Upper lobe of left lung (tissue), 6 donors: ENCODE results near the gene TUFM. TPM values are rescaled to one million over a fixed set of nuclear protein-coding genes. Genes with fewer than 3 reads are reported as not detected.

ENCODE experiments used
- ATAC-seq, 2 donors: fragments of 200-7000 bp; cut with Tn5 transposase; one replicate each; pipeline ENCODE4 v1.9.1; 2022; ENCODE audit warnings: mild to moderate bottlenecking in 2 of 2, moderate library complexity in 2 of 2; ENCODE audit not compliant: low FRiP score in 2 of 2
- DNase-seq, 2 donors: peaks; one replicate each; pipeline ENCODE4 v3.0.0-alpha.2; 2019 to 2020
- H3K27ac ChIP-seq, 4 donors: fragments of 200-600 bp; sonication (generic); one replicate each; pipeline ENCODE4 v1.5.1; 2016 to 2019
- H3K27me3 ChIP-seq, 4 donors: fragments of 200-600 bp; sonication (generic); one replicate each; pipeline ENCODE4 v1.5.1; 2017 to 2019
- H3K36me3 ChIP-seq, 4 donors: fragments of 200-600 bp; sonication (generic); one replicate each; pipeline ENCODE4 v1.5.1; 2016 to 2019
- H3K4me1 ChIP-seq, 4 donors: fragments of 200-600 bp; sonication (generic); one replicate each; pipeline ENCODE4 v1.5.1; 2018 to 2019
- H3K4me3 ChIP-seq, 4 donors: fragments of 200-600 bp; sonication (generic); one replicate each; pipeline ENCODE4 v1.5.1; 2017 to 2019; ENCODE audit warnings: mild to moderate bottlenecking in 2 of 4, moderate library complexity in 1 of 4
- H3K9me3 ChIP-seq, 4 donors: fragments of 200-600 bp; sonication (generic); one replicate each; pipeline ENCODE4 v1.5.1; 2018 to 2019
- CTCF ChIP-seq, 6 experiments: fragments of 450-650 bp in 4 of 6; fragments of 200-600 bp in 2 of 6; sonication (generic) in 2 of 6; IDR thresholded peaks; one replicate each; pipeline ENCODE4 v1.5.1; 2016 to 2019; ENCODE audit warnings: antibody characterized with exemption in 6 of 6
- EP300 ChIP-seq, 4 donors: sonication (generic); formaldehyde crosslinking; IDR thresholded peaks; one replicate each; pipeline ENCODE4 v1.5.1; 2017; ENCODE audit warnings: antibody characterized with exemption in 4 of 4, control low read depth in 2 of 4
- POLR2A ChIP-seq, 4 donors: fragments of 450-650 bp; IDR thresholded peaks; one replicate each; pipeline ENCODE4 v1.5.1; 2016 to 2017; ENCODE audit warnings: antibody characterized with exemption in 4 of 4, mild to moderate bottlenecking in 2 of 4
- POLR2AphosphoS5 ChIP-seq, 2 donors: sonication (generic); formaldehyde crosslinking; IDR thresholded peaks; one replicate each; pipeline ENCODE4 v1.5.1; 2017; ENCODE audit warnings: antibody characterized with exemption in 2 of 2
- WGBS, 2 donors: methylation state at CpG; one replicate each; pipeline ENCODE4 v1.1.5; 2017 to 2018; 5-methylcytosine and 5-hydroxymethylcytosine counted together
- total RNA-seq, 6 donors: library from RNA; depleted of rRNA in 4 of 6; stranded (reverse); fragments of >200 nt in 4 of 6; gene quantifications; one replicate each; pipeline versions ENCODE4 v1.1.0 to v1.2.1, GENCODE V29; 2016 to 2021
- donor health status: DM: no; HTN: no; CAD: no; lungs with moderate emphysema.
- donor health status: DM: no; HTN: yes; CAD: no; lungs with severe emphysema.

TUFM gene
- total RNA-seq, 6 donors from 2014 or later: 87.7 to 143 (median 118) TPM

- TF ChIP-seq CTCF (IDR thresholded peaks at IDR 0.05) (no peak), POLR2AphosphoS5 (IDR thresholded peaks at IDR 0.05) (no peak), POLR2A (IDR thresholded peaks at IDR 0.05) (no peak), EP300 (IDR thresholded peaks at IDR 0.05) (no peak)
- H3K36me3 ChIP-seq: peaks cover 18 to 63% (median 52%) of the 10 kb centered on the region in 4 donors
- ATAC-seq: no peak
- no peak overlapping the region for H3K4me3 ChIP-seq
- no peaks in the 10 kb centered on the region for H3K9me3 ChIP-seq
- no peaks in the 10 kb centered on the region for H3K27me3 ChIP-seq
- H3K4me1 ChIP-seq: peaks cover 11 to 37% (median 15%) of the 10 kb centered on the region in 4 donors
- H3K27ac ChIP-seq: no peak overlapping the region
- WGBS, 2 donors: 90 to 91% methylated on average over 13 of the region's 13 CpGs
- DNase-seq: no peak
Measured at GRCh38 chr16:28867241-28867640, 21.1 kb upstream of the TUFM start.

GRCh38 chr16:28866454-28866804 is 20.3 kb upstream of the TUFM start:
- Histone ChIP-seq H3K27ac (no peak overlapping the region), H3K4me1 (peaks cover 11 to 42% (median 15%) of the 10 kb centered on the region in 4 donors), H3K4me3 (no peak overlapping the region), H3K9me3 (no peaks in the 10 kb centered on the region), H3K27me3 (no peaks in the 10 kb centered on the region), H3K36me3 (peaks cover 18 to 55% (median 44%) of the 10 kb centered on the region in 4 donors)
- DNase-seq (no peak), ATAC-seq (no peak)
- TF ChIP-seq POLR2A (IDR thresholded peaks at IDR 0.05) (no peak), EP300 (IDR thresholded peaks at IDR 0.05) (no peak), POLR2AphosphoS5 (IDR thresholded peaks at IDR 0.05) (no peak), CTCF (IDR thresholded peaks at IDR 0.05) (no peak)
- 87 to 88% methylated on average over 12 to 17 of the region's 17 CpGs for WGBS, 2 donors

GRCh38 chr16:28865722-28866453 is 19.7 kb upstream of the TUFM start:
- no peak for TF ChIP-seq CTCF (IDR thresholded peaks at IDR 0.05)
- no peak for TF ChIP-seq EP300 (IDR thresholded peaks at IDR 0.05)
- TF ChIP-seq POLR2AphosphoS5 (IDR thresholded peaks at IDR 0.05): no peak
- no peak for TF ChIP-seq POLR2A (IDR thresholded peaks at IDR 0.05)
- H3K36me3 ChIP-seq: peaks cover 18 to 49% (median 39%) of the 10 kb centered on the region in 4 donors
- H3K27me3 ChIP-seq: no peaks in the 10 kb centered on the region
- no peak overlapping the region for H3K27ac ChIP-seq
- ATAC-seq (no peak), DNase-seq (peak in 1 of 2 donors; percentile 76)
- 76 to 80% methylated on average over 29 to 30 of the region's 32 CpGs for WGBS, 2 donors
- no peak overlapping the region for H3K4me3 ChIP-seq
- H3K9me3 ChIP-seq: no peaks in the 10 kb centered on the region
- H3K4me1 ChIP-seq: peaks cover 11 to 42% (median 15%) of the 10 kb centered on the region in 4 donors

- DNase-seq (no peak), ATAC-seq (no peak)
- Histone ChIP-seq H3K4me3 (peak overlapping the region in 2 of 4 donors; percentile 95 to 98), H3K4me1 (peaks cover 11 to 42% (median 15%) of the 10 kb centered on the region in 4 donors), H3K36me3 (peaks cover 17 to 42% (median 33%) of the 10 kb centered on the region in 4 donors), H3K27me3 (no peaks in the 10 kb centered on the region), H3K9me3 (no peaks in the 10 kb centered on the region), H3K27ac (peak overlapping the region in 3 of 4 donors; percentile 88 to 97 (median 92))
- 82 to 83% methylated on average over 12 of the region's 12 CpGs for WGBS, 2 donors
- TF ChIP-seq EP300 (IDR thresholded peaks at IDR 0.05): no peak
- TF ChIP-seq CTCF (IDR thresholded peaks at IDR 0.05): no peak
- TF ChIP-seq POLR2AphosphoS5 (IDR thresholded peaks at IDR 0.05): no peak
- TF ChIP-seq POLR2A (IDR thresholded peaks at IDR 0.05): no peak
Measured at GRCh38 chr16:28865001-28865688, 19.0 kb upstream of the TUFM start.
